IPS-15b (cell line): Measurements from ENCODE around the gene KIT.

Experiments used
- H3K27me3 ChIP-seq: one replicate; pipeline ENCODE4 v1.6.1; 2013; ENCODE audit warnings: low read length; ENCODE audit not compliant: control insufficient read depth, insufficient read depth
- H3K36me3 ChIP-seq: one replicate; pipeline ENCODE4 v1.6.1; 2013; ENCODE audit warnings: low read length; ENCODE audit not compliant: control insufficient read depth, insufficient read depth
- H3K4me1 ChIP-seq: one replicate; pipeline ENCODE4 v1.6.1; 2013; ENCODE audit warnings: mild to moderate bottlenecking, low read length; ENCODE audit not compliant: control insufficient read depth, insufficient read depth
- H3K4me3 ChIP-seq: one replicate; pipeline ENCODE4 v1.5.1; 2013; ENCODE audit warnings: low read depth, low read length
- H3K9ac ChIP-seq: one replicate; pipeline ENCODE4 v1.6.1; 2013; ENCODE audit warnings: low read depth, mild to moderate bottlenecking, low read length
- H3K9me3 ChIP-seq: one replicate; pipeline ENCODE4 v1.6.1; 2013; ENCODE audit warnings: mild to moderate bottlenecking, low read length; ENCODE audit not compliant: control insufficient read depth, insufficient read depth

The KIT gene

GRCh38 chr4:54709400-54709799 is 51.6 kb downstream of the KIT start:
- Histone ChIP-seq H3K9me3 (no peaks in the 10 kb centered on the region), H3K36me3 (peaks cover 6% of the 10 kb centered on the region), H3K4me1 (no peaks in the 10 kb centered on the region), H3K4me3 (no peak overlapping the region), H3K9ac (no peak overlapping the region), H3K27me3 (no peaks in the 10 kb centered on the region)

DNA sequence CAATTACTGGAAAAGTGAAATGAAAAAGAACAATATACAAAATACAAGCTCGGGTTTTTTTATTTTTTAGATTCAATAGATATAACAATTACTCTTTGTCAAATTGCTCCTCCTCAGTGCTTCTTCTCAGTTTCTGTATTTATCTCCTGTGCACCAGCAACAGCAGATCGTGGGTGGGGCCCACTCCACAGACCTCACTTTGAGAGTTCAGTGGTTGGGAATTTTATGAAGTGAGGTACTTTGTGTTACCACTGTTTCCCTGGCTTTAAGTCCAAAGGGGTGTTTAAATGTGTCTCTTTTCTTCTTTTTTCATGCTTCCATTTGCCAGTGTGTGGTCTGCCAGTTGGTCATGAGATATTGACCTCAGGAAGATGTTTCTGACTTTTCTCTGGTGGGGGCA is 54.4 kb downstream of the KIT start:
- no peaks in the 10 kb centered on the region for H3K4me1 ChIP-seq
- H3K27me3 ChIP-seq, result no peaks in the 10 kb centered on the region
- H3K9ac ChIP-seq, result no peak overlapping the region
- peaks cover 6% of the 10 kb centered on the region for H3K36me3 ChIP-seq
- H3K4me3 ChIP-seq, result no peak overlapping the region
- no peaks in the 10 kb centered on the region for H3K9me3 ChIP-seq

- no peak overlapping the region for H3K9ac ChIP-seq
- H3K9me3 ChIP-seq, result no peaks in the 10 kb centered on the region
- peaks cover 6% of the 10 kb centered on the region for H3K36me3 ChIP-seq
- no peaks in the 10 kb centered on the region for H3K4me1 ChIP-seq
- H3K27me3 ChIP-seq, result no peaks in the 10 kb centered on the region
- H3K4me3 ChIP-seq, result no peak overlapping the region
Measured at GRCh38 chr4:54714631-54715030, 56.9 kb downstream of the KIT start.

GRCh38 chr4:54716478-54717065 is 58.8 kb downstream of the KIT start:
- H3K9me3 ChIP-seq, result no peaks in the 10 kb centered on the region
- H3K27me3 ChIP-seq, result no peaks in the 10 kb centered on the region
- no peak overlapping the region for H3K9ac ChIP-seq
- no peaks in the 10 kb centered on the region for H3K4me1 ChIP-seq
- no peaks in the 10 kb centered on the region for H3K36me3 ChIP-seq
- no peak overlapping the region for H3K4me3 ChIP-seq

- no peak overlapping the region for H3K9ac ChIP-seq
- no peaks in the 10 kb centered on the region for H3K9me3 ChIP-seq
- H3K4me1 ChIP-seq, result no peaks in the 10 kb centered on the region
- no peaks in the 10 kb centered on the region for H3K36me3 ChIP-seq
- no peaks in the 10 kb centered on the region for H3K27me3 ChIP-seq
- no peak overlapping the region for H3K4me3 ChIP-seq
Measured at GRCh38 chr4:54717694-54718093, 59.9 kb downstream of the KIT start.

- no peaks in the 10 kb centered on the region for H3K4me1 ChIP-seq
- H3K36me3 ChIP-seq, result no peaks in the 10 kb centered on the region
- H3K27me3 ChIP-seq, result no peaks in the 10 kb centered on the region
- no peaks in the 10 kb centered on the region for H3K9me3 ChIP-seq
- H3K4me3 ChIP-seq, result no peak overlapping the region
- H3K9ac ChIP-seq, result no peak overlapping the region
Measured at GRCh38 chr4:54719378-54719777, 61.6 kb downstream of the KIT start.

GRCh38 chr4:54723220-54723619 is 65.5 kb downstream of the KIT start:
- H3K9me3 ChIP-seq, result no peaks in the 10 kb centered on the region
- H3K9ac ChIP-seq, result no peak overlapping the region
- H3K4me3 ChIP-seq, result no peak overlapping the region

DNA sequence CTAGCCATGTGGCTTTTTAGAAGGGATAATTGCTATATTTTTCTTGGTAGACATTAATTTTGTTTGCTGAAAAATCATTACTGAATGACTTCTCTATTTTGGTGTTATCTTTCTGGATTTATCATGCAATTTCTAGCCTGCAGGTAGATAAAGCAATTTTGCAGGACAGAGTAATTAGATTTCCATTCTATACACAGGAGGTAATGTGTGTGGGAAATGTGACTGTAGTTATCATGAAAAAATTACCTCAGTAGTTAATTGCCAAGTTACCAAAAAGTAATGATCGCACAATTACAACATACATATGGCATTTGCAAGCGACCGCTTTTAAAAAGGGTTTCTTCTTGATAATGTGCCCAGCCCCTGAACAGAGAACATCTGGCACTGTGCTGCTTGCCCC is 66.1 kb downstream of the KIT start:
- Histone ChIP-seq H3K9me3 (no peaks in the 10 kb centered on the region), H3K4me3 (no peak overlapping the region)

More at GRCh38 chr4:54723220-54723619, 65.5 kb downstream of the KIT start:
- Histone ChIP-seq H3K4me1 (peaks cover 9% of the 10 kb centered on the region), H3K36me3 (no peaks in the 10 kb centered on the region), H3K27me3 (no peaks in the 10 kb centered on the region)

DNA sequence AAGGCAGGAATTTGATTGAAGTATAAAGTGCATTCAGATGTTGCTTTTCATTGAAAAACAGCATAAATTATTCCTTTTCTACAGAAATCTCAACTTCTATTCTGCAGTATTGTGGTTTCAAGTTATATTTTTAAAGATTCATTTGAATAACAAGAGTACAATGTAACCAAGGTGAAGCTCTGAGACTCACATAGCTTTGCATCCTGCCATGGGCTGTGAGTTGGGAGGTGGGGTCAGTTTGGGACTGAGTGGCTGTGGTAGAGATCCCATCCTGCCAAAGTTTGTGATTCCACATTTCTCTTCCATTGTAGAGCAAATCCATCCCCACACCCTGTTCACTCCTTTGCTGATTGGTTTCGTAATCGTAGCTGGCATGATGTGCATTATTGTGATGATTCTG is 69.2 kb downstream of the KIT start:
- no peak overlapping the region for H3K9ac ChIP-seq
- H3K36me3 ChIP-seq, result no peaks in the 10 kb centered on the region
- no peak overlapping the region for H3K4me3 ChIP-seq
- peaks cover 9% of the 10 kb centered on the region for H3K4me1 ChIP-seq
- no peaks in the 10 kb centered on the region for H3K9me3 ChIP-seq
- H3K27me3 ChIP-seq, result no peaks in the 10 kb centered on the region

More for the DNA sequence above, 66.1 kb downstream of the KIT start:
- peaks cover 9% of the 10 kb centered on the region for H3K4me1 ChIP-seq
- H3K36me3 ChIP-seq, result no peaks in the 10 kb centered on the region
- no peaks in the 10 kb centered on the region for H3K27me3 ChIP-seq
- H3K9ac ChIP-seq, result no peak overlapping the region

GRCh38 chr4:54727346-54727745 is 69.6 kb downstream of the KIT start:
- H3K4me1 ChIP-seq, result peaks cover 9% of the 10 kb centered on the region
- H3K27me3 ChIP-seq, result no peaks in the 10 kb centered on the region
- no peaks in the 10 kb centered on the region for H3K9me3 ChIP-seq
- H3K36me3 ChIP-seq, result no peaks in the 10 kb centered on the region
- no peak overlapping the region for H3K4me3 ChIP-seq
- no peak overlapping the region for H3K9ac ChIP-seq

- Histone ChIP-seq H3K9ac (no peak overlapping the region), H3K36me3 (no peaks in the 10 kb centered on the region), H3K4me1 (peaks cover 9% of the 10 kb centered on the region), H3K9me3 (no peaks in the 10 kb centered on the region), H3K4me3 (no peak overlapping the region), H3K27me3 (no peaks in the 10 kb centered on the region)
Measured at GRCh38 chr4:54728368-54728767, 70.6 kb downstream of the KIT start.

DNA sequence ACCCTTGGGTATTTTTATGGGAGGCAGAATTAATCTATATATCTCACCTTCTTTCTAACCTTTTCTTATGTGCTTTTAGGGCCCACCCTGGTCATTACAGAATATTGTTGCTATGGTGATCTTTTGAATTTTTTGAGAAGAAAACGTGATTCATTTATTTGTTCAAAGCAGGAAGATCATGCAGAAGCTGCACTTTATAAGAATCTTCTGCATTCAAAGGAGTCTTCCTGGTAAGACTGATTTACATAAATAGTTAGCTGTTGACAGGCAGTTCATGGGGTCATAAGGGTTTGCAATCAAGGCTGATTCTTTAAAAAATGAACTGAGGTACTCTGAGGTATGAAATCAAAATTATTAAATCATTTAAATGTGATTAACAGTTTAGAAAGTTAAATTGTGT is 71.5 kb downstream of the KIT start:
- Histone ChIP-seq H3K4me1 (peaks cover 9% of the 10 kb centered on the region), H3K9ac (no peak overlapping the region), H3K9me3 (no peaks in the 10 kb centered on the region), H3K27me3 (no peaks in the 10 kb centered on the region), H3K36me3 (no peaks in the 10 kb centered on the region), H3K4me3 (no peak overlapping the region)
